DLD1 (cell line): ENCODE measurements around the gene CXCL8.

Experiments used
- in situ Hi-C: cut with HindIII; loops from 2 replicates; pipeline ENCODE4 v1.10.0; 2017; ENCODE audit warnings: low sequenced_read_pairs

Gene CXCL8

DNA sequence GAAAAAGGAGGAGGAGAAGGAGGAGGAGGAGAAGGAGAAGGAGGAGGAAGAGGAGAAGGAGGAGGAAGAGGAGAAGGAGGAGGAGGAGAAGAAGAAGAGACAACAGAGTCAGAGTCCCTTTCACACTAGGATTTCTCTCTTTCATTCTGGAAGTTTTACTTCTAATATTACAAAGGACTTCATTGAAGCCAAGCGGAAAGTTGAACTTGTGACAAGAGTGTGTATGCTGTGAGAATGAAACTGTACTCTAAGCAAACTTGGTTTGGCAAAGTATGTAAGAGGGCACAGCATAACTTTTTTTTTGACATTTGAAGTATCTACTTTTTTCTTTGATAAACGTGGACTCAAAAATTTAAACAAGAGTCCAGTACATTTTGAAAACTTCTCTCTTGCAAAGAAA lies 48.0 kb downstream of the CXCL8 start:
- in situ Hi-C loops = no loop called here
